ENCODE results near the gene DIDO1. TPM values are rescaled to one million over a fixed set of nuclear protein-coding genes. Genes with fewer than 3 reads are reported as not detected.

DIDO1 gene
- total RNA-seq, 4 donors from 2014 or later = 49.5 to 75.8 (median 66.5) TPM

DNA sequence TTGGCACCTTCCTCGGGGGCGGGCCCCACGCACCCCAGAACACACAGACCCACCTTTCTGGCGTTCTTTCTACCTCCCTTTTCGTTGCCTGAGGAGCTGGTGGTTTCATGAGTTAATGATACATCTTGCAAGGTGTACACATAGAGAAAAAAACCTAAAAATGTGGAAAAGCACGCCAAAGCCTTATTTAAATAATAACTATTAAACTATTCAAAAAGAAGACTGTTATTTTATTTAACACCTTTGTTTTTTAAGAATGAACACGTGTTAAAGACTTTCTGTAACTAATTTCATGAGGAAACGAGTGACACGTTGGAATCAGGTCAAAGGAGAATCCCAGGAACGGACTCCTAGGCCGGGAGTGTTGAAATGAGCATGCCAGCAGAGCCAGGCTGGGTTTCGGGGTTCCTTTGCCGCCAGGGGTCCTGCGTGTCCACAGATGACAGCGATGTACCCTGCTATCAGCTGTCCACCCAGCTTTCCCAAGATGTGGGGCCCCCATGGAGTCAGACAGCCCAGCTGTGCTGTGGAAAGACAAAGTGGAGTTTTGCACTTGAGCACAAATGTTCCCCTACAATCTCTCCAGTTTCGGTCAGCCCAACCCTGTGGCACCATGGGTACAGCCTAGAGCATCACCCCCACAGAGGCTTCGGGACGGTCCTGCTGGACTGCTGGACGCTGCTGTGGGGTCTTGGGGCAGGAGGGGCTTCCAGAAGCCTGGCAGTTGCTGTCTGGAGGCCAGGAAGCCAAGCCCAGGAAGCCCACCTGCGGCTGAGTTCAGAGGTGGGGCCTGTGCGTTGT lies 42.3 kb upstream of the DIDO1 start:
- no peak for ATAC-seq
- 72 to 80% methylated on average over 11 to 15 of the region's 21 CpGs for WGBS, 2 donors (ENCODE audit: low coverage in 1 of 2)
- H3K27me3 ChIP-seq = peaks cover 50% of the 10 kb centered on the region
- no peak overlapping the region for H3K4me3 ChIP-seq
- no peak overlapping the region for H3K27ac ChIP-seq
- H3K36me3 ChIP-seq = peaks cover 0 to 21% of the 10 kb centered on the region in 2 donors
- no peaks in the 10 kb centered on the region for H3K9me3 ChIP-seq
- TF ChIP-seq POLR2A (IDR thresholded peaks at IDR 0.05) = no peak
- TF ChIP-seq EP300 (IDR thresholded peaks at IDR 0.05) = no peak
- TF ChIP-seq, protein P1, sequence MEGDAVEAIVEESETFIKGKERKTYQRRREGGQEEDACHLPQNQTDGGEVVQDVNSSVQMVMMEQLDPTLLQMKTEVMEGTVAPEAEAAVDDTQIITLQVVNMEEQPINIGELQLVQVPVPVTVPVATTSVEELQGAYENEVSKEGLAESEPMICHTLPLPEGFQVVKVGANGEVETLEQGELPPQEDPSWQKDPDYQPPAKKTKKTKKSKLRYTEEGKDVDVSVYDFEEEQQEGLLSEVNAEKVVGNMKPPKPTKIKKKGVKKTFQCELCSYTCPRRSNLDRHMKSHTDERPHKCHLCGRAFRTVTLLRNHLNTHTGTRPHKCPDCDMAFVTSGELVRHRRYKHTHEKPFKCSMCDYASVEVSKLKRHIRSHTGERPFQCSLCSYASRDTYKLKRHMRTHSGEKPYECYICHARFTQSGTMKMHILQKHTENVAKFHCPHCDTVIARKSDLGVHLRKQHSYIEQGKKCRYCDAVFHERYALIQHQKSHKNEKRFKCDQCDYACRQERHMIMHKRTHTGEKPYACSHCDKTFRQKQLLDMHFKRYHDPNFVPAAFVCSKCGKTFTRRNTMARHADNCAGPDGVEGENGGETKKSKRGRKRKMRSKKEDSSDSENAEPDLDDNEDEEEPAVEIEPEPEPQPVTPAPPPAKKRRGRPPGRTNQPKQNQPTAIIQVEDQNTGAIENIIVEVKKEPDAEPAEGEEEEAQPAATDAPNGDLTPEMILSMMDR (IDR thresholded peaks at IDR 0.05) = no peak
- TF ChIP-seq POLR2AphosphoS5 (IDR thresholded peaks at IDR 0.05) = no peak
- H3K4me1 ChIP-seq = peaks cover 0 to 15% (median 5%) of the 10 kb centered on the region in 3 donors

DNA sequence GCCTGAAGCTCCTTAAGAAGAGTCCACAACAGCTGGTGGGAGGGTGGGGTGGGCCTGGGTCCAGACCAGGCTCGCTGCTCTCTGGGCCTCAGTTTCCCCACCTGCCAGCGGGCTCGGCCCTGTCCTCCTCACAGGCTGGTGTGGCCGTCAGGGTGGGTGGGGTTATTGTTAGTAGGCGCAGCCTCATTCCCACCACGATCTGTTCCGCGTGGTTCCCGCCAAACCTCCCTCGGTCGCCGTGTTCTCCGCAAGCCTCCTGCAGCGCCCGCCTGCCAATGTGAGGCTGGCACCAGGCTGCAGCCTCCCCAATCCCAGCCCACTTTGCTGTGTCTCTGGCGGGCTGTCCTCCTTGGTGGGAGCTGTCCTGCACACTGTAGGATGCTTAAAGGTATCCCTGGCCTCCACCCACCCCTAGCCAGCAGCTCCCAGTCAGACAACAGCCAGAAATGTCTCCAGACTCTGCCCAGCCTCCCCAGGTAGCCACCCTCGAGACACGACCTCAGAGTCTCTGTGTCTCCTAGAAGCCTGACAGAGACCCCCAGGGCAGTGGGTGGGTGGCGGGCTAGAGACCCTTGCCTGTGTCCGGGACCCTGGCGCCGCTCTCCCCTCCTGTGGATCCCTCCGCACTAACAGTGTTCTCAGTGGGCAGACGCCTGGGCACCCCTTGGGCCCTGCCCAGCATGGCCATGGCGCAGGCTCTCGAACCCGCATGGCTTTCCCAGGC lies 41.5 kb upstream of the DIDO1 start:
- H3K9me3 ChIP-seq = no peaks in the 10 kb centered on the region
- no peak for ATAC-seq
- peaks cover 0 to 29% of the 10 kb centered on the region in 2 donors for H3K36me3 ChIP-seq
- 94% methylated on average over 17 of the region's 27 CpGs; no CpG with 5 or more reads in 1 of the 2 donors for WGBS, 2 donors (ENCODE audit: low coverage in 1 of 2)
- H3K27ac ChIP-seq = no peak overlapping the region
- H3K4me3 ChIP-seq = no peak overlapping the region
- TF ChIP-seq POLR2AphosphoS5 (IDR thresholded peaks at IDR 0.05) (no peak), EP300 (IDR thresholded peaks at IDR 0.05) (no peak), POLR2A (IDR thresholded peaks at IDR 0.05) (no peak)
- peaks cover 43% of the 10 kb centered on the region for H3K27me3 ChIP-seq
- H3K4me1 ChIP-seq = peaks cover 0 to 8% (median 4%) of the 10 kb centered on the region in 3 donors

- Histone ChIP-seq H3K27me3 (peaks cover 36% of the 10 kb centered on the region), H3K27ac (no peak overlapping the region), H3K4me3 (no peak overlapping the region), H3K36me3 (peaks cover 0 to 35% of the 10 kb centered on the region in 2 donors), H3K9me3 (no peaks in the 10 kb centered on the region), H3K4me1 (peaks cover 0 to under 1% (median 0%) of the 10 kb centered on the region in 3 donors)
- WGBS, 2 donors (ENCODE audit: low coverage in 1 of 2) = no CpG with 5 or more reads among the region's 6 CpGs
- TF ChIP-seq POLR2AphosphoS5 (IDR thresholded peaks at IDR 0.05) (no peak), EP300 (IDR thresholded peaks at IDR 0.05) (no peak), POLR2A (IDR thresholded peaks at IDR 0.05) (no peak)
- TF ChIP-seq, protein P1 (IDR thresholded peaks at IDR 0.05) = no peak
- ATAC-seq = no peak
Observed at GRCh38 chr20:62967149-62967501, 40.8 kb upstream of the DIDO1 start.

GRCh38 chr20:62966212-62967148 lies 40.2 kb upstream of the DIDO1 start:
- TF ChIP-seq POLR2A (IDR thresholded peaks at IDR 0.05) (no peak), EP300 (IDR thresholded peaks at IDR 0.05) (no peak), POLR2AphosphoS5 (IDR thresholded peaks at IDR 0.05) (no peak)
- TF ChIP-seq, protein P1 (IDR thresholded peaks at IDR 0.05) = no peak
- no peak for ATAC-seq
- H3K4me3 ChIP-seq = no peak overlapping the region
- WGBS, 2 donors (ENCODE audit: low coverage in 1 of 2) = 90% methylated on average over 9 of the region's 27 CpGs; no CpG with 5 or more reads in 1 of the 2 donors
- no peak overlapping the region for H3K27ac ChIP-seq
- H3K27me3 ChIP-seq = peaks cover 29% of the 10 kb centered on the region
- no peaks in the 10 kb centered on the region for H3K4me1 ChIP-seq
- H3K9me3 ChIP-seq = no peaks in the 10 kb centered on the region
- peaks cover 0 to 41% of the 10 kb centered on the region in 2 donors for H3K36me3 ChIP-seq

GRCh38 chr20:62965363-62965771 lies 39.1 kb upstream of the DIDO1 start:
- peaks cover 18% of the 10 kb centered on the region for H3K27me3 ChIP-seq
- H3K27ac ChIP-seq = no peak overlapping the region
- ATAC-seq = no peak
- 80 to 91% methylated on average over 4 to 9 of the region's 19 CpGs for WGBS, 2 donors (ENCODE audit: low coverage in 1 of 2)
- no peak overlapping the region for H3K4me3 ChIP-seq
- H3K36me3 ChIP-seq = peaks cover 0 to 46% of the 10 kb centered on the region in 2 donors
- TF ChIP-seq EP300 (IDR thresholded peaks at IDR 0.05) (no peak), POLR2A (IDR thresholded peaks at IDR 0.05) (no peak), POLR2AphosphoS5 (IDR thresholded peaks at IDR 0.05) (no peak)
- TF ChIP-seq, protein P1 (IDR thresholded peaks at IDR 0.05) = no peak
- H3K9me3 ChIP-seq = no peaks in the 10 kb centered on the region
- H3K4me1 ChIP-seq = no peaks in the 10 kb centered on the region
